HG03159 (cell line): ENCODE data around the gene SHLD2.
"Not testable (repeated sequence)": the region's sequence is repeated elsewhere in the genome, so short reads cannot be mapped to it uniquely, and the experiment has no call there.

Experiments used
- ATAC-seq: cut with Tn5 transposase; IDR thresholded peaks from one replicate; pipeline ENCODE4 v1.9.1; 2021; ENCODE audit warnings: mild to moderate bottlenecking, moderate library complexity; ENCODE audit not compliant: unreplicated experiment

SHLD2 gene

DNA sequence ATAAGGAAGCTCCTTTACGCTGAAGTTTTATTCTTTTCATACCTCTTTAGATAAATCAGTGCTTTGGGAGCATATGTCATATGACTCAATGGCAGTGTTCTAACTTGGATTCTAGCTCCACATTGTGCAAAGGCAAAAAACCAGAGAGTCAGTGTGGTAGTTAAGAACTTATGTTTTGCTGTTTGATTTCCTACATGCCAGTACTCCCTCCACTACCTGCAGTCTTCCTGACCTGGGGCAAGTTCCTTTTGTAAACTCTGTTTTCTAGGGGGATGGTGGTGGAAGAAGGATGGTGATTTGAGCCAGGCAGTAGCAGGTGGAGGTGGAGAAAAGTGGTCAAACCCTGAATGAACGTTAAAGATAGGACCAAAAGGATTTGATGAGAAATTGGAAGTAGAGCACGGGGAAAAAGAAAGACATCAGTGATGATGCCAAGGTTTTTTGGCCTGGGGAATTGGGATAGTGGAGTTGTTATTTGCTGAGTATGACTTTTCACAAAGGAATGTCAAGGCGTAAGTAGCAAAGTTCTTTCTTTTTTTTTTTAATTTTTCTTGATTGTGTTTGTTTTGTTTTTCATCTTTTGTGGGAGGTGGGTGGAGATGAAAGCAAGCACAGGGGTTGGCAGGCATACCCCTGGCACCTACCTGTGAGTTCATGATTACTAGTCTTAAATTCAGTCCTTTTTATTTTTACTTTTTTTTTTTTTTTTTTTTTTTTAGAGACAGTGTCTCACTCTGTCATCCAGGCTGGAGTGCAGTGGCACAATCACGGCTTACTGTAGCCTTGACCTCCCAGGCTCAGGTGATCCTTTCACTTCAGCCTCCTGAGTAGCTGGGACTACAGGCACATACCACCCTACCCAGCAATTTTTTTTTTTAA lies 47.5 kb downstream of the SHLD2 start:
- not testable (repeated sequence) for ATAC-seq

GRCh38 chr10:87143109-87143418 lies 48.1 kb downstream of the SHLD2 start:
- ATAC-seq, result not testable (repeated sequence)

DNA sequence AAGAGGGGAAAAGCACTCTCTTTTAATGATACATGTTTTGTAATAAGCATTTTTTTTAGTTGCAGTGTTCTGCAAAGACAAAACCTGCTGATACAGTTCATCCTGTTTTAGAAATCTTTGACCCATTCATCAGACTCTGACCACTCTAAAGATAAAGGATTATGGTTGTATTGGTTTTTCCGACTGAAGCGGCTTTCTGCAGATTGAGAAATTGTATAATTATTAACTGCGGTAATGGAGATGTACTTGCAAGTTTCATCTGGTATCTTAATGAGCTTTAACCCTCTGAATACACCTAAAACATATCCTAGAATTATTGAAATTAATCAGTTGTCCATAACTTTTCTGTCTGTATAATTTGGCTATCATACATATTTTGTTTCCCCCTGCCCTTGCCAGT lies 50.6 kb downstream of the SHLD2 start:
- not testable (repeated sequence) for ATAC-seq

- ATAC-seq, result not testable (repeated sequence)
Measured at GRCh38 chr10:87149020-87149609, 54.1 kb downstream of the SHLD2 start.

GRCh38 chr10:87151516-87151915 lies 56.5 kb downstream of the SHLD2 start:
- not testable (repeated sequence) for ATAC-seq

- not testable (repeated sequence) for ATAC-seq
Measured at GRCh38 chr10:87156841-87157240, 61.8 kb downstream of the SHLD2 start.

DNA sequence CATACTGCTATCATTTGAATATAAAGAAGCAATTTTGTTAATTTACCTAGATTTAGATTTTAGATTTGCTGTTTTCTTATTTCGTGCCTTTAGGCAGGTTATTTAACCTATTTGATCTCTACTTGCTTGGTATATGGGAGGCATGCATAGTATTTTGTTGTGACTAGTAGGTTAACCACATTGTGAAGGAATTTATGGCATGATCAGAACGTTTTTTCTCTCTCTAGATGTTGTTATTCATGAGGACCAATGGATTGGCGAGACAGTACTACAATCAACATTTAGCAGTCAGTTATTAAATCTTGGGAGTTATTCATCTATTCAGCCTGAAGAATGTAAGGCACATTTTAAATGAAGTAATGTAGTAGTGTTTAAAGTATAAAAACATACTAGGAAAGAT lies 62.8 kb downstream of the SHLD2 start:
- not testable (repeated sequence) for ATAC-seq

DNA sequence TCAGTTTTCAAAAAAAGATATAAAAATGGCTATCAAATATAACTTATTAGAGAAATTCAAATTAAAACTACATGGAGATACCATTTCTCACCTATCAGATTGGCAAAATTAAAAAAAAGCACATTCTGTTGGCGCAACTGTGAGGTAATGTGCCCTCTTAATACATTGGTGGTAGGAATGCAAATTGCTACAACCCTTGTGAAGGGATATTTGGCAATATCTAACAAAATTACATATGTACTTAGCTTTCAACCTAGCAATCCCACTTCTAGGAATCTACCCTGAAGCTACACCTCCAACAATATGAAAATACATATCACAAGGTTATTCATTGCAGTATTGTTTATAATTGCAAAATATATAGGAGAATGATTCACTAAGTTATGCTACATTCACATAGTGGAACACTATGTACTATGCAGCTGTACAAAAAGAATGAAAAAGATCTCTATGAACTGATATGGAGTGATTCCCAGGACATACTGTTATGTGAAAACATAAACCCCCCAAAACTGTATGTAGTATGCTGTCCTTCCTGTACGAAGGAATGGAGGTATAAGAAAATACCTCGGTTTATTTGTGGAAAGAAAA lies 67.8 kb downstream of the SHLD2 start:
- ATAC-seq, result not testable (repeated sequence)

GRCh38 chr10:87163414-87163813 lies 68.4 kb downstream of the SHLD2 start:
- not testable (repeated sequence) for ATAC-seq

- ATAC-seq, result not testable (repeated sequence)
Measured at GRCh38 chr10:87169857-87170256, 74.9 kb downstream of the SHLD2 start.

DNA sequence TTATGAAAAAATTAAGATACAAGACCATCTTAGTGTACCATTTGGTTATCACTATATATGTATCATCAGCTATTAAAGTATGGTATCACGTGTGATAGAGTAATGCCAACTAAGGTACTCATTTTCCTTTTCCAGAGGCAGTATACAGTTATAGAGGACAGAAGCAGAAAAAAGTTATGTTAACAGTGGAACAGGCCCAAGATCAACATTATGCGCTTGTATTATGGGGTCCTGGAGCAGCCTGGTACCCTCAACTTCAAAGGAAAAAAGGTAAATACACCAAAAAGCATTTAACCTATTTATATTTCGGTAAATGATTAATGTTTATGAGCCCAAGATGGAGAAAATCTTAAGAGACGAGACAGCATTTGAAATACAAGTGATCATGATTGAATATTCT lies 75.7 kb downstream of the SHLD2 start:
- ATAC-seq, result not testable (repeated sequence)

- not testable (repeated sequence) for ATAC-seq
Measured at GRCh38 chr10:87171670-87172069, 76.7 kb downstream of the SHLD2 start.

GRCh38 chr10:87172178-87172577 lies 77.2 kb downstream of the SHLD2 start:
- not testable (repeated sequence) for ATAC-seq

GRCh38 chr10:87177587-87177986 lies 82.6 kb downstream of the SHLD2 start:
- ATAC-seq, result not testable (repeated sequence)

DNA sequence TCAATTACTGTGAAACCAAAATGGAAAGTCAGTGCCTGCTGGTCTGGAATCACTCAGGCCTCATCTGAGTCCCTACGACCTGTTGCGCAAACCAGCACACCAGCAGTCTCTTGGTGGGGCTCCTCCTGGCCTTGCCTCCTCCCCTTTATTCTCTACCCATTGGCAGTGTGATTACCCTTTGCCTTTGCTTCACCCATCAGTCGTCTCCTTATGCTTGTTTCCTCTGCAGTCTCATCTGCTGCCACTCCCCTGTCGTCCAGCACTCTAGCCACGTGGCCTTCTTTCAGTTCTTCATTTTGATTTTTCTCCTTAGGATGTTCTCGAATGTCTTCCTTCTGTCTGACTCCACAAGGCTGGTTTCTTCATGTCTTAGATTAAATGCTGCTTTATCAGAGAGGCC lies 89.4 kb downstream of the SHLD2 start:
- not testable (repeated sequence) for ATAC-seq

DNA sequence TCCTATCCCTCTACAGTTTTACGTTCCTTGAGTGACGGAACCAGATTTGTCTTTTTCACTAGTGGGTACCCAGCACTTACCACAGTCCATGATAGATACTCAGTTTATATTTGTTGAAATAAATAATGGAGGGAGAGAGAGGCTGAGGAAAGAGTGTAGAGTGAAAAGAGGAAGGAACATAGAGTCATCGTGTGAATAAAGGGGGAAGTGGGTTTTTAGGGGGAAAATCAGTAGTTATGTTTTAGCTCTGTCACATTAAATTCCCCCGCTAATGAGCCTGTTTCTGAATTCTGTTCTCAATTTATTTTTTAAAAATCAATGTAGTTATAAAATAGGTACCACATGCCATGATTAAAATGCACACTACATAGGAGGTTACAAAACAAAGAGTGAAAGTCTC lies 91.0 kb downstream of the SHLD2 start:
- ATAC-seq, result not testable (repeated sequence)

DNA sequence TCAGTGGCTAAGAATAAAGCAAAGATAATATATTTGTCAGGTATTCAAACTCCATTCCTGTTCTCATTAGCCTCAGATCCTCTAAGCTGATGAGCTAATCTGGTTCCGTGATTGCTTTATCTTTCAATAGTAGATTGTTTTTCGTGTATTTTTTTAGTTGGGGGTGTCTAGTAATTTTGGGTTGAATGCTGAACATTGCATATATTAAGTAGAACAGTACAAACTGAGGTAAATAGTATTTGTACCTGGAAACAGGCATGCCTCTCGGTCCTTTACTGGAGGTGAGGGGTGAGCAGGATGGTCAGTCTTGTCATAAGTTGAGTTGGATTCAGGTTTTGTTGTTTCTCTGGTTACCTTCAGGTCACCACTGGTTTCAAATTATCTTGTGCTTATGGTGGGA lies 92.6 kb downstream of the SHLD2 start:
- ATAC-seq, result not testable (repeated sequence)

DNA sequence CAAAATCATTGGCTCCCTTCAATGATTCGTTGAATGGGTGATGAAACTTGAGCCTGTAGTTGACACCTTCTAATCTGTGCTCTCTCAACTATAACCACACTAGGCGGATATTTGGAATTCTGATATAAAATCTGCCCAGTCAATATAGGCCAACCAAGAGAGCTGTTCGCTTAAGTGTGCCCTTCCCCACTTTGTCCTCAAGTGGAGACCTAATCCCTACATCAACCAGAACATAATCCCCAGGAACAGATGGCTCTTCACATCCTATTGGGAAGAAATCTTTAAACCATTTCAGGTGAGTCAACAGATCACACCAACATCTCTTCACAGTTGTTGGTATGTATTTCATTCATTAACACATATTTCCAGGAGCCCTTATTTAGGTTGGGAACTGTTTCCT lies 96.8 kb downstream of the SHLD2 start:
- not testable (repeated sequence) for ATAC-seq

- ATAC-seq, result peak; percentile 52
Measured at GRCh38 chr10:87200924-87201323, 105.9 kb downstream of the SHLD2 start.

DNA sequence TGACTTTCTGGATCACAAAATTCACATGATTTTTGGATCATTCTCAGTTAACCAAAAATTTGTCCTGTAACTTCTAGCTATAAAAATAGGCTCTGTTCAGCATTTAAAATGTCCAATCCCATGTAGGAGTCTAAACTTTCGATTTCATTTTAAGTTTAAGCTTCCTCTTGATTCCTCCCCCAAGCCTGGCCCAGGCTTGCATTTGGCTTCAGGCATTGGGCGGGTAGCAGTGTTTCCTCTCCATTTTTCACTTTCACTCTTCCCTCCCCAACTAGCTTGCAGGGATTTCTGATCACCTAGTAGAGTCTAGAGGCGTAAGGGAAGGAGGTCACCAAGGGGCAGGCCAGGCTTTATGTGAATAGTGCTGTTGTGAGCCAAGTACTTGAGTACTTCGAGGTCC lies 109.8 kb downstream of the SHLD2 start:
- not testable (repeated sequence) for ATAC-seq

DNA sequence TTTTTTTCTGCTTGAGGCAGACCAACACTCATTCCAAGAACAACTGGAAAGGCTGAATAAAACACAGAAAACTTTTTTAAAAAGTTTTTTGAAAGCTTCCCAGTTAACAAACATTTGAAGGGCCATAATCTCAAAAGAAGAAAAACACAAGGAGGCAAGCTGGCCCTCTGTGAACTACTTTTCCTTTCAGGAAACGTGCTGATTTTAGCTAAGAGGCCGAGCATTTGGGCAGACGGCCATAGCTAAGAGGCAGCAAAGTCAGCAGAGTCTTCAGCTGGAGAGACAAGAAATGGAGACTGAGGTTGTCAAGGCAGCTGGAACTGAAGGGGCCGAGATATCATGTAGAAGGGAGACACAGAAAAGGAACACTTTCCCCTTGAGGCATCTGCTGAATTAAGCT lies 111.9 kb downstream of the SHLD2 start:
- not testable (repeated sequence) for ATAC-seq

- ATAC-seq, result not testable (repeated sequence)
Measured at GRCh38 chr10:87210309-87210708, 115.3 kb downstream of the SHLD2 start.
